OCI-LY1 (cell line): Measurements from ENCODE around the gene CTNNA2.

ENCODE experiments used
- EZH2 ChIP-seq: fragments of 200-600 bp; sonication (generic), shearing (Covaris generic); IDR thresholded peaks from 2 replicates; pipeline ENCODE4 v1.8.0; 2017; ENCODE audit warnings: borderline replicate concordance, mixed run types, mild to moderate bottlenecking, antibody characterized with exemption, low read length, moderate library complexity, mixed read lengths
- TF ChIP-seq, protein P1 (sequence below): fragments of 200-600 bp; sonication (generic), shearing (Covaris generic); IDR thresholded peaks from 2 replicates; pipeline ENCODE4 v1.5.1; 2017; ENCODE audit warnings: mild to moderate bottlenecking, antibody characterized with exemption, low read length, moderate library complexity, mixed read lengths

DNA sequence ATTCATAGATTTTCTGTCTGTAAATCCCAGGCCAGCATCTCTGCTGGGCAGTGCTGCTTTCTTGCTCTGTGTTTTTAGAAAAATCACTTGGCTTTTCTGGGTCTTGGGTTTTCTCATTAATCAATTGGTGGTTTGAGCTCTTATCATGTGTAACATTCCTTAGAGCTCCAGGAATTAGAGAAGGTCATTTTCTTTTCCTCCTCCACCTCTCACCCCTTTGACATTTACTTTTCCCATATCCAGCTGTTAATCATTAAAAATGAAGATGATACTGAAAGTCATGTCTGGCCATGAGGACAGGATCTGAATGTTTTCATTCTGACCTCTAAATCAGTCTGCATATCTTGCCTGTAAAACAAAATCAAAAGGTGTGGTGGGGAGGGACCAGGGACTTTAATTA is 680.7 kb downstream of the CTNNA2 start:
- TF ChIP-seq, protein P1, sequence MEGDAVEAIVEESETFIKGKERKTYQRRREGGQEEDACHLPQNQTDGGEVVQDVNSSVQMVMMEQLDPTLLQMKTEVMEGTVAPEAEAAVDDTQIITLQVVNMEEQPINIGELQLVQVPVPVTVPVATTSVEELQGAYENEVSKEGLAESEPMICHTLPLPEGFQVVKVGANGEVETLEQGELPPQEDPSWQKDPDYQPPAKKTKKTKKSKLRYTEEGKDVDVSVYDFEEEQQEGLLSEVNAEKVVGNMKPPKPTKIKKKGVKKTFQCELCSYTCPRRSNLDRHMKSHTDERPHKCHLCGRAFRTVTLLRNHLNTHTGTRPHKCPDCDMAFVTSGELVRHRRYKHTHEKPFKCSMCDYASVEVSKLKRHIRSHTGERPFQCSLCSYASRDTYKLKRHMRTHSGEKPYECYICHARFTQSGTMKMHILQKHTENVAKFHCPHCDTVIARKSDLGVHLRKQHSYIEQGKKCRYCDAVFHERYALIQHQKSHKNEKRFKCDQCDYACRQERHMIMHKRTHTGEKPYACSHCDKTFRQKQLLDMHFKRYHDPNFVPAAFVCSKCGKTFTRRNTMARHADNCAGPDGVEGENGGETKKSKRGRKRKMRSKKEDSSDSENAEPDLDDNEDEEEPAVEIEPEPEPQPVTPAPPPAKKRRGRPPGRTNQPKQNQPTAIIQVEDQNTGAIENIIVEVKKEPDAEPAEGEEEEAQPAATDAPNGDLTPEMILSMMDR, result no peak
- TF ChIP-seq EZH2, result no peak
